ENCODE measurements around the gene BICD1.
"Not testable (repeated sequence)": the region's sequence is repeated elsewhere in the genome, so short reads cannot be mapped to it uniquely, and the experiment has no call there.

The BICD1 gene

GRCh38 chr12:32146074-32146873, 39.6 kb downstream of the BICD1 start:
- no peak for DNase-seq

- DNase-seq = no peak
Observed at GRCh38 chr12:32148372-32148771, 41.7 kb downstream of the BICD1 start.

GRCh38 chr12:32149489-32149888, 42.8 kb downstream of the BICD1 start:
- no peak for DNase-seq

GRCh38 chr12:32151086-32151485, 44.4 kb downstream of the BICD1 start:
- no peak for DNase-seq

GRCh38 chr12:32151552-32151951, 44.9 kb downstream of the BICD1 start:
- DNase-seq = no peak

GRCh38 chr12:32155041-32155440, 48.4 kb downstream of the BICD1 start:
- no peak for DNase-seq

- DNase-seq = no peak
Observed at GRCh38 chr12:32155961-32156529, 49.4 kb downstream of the BICD1 start.

GRCh38 chr12:32158525-32158924, 51.9 kb downstream of the BICD1 start:
- no peak for DNase-seq

GRCh38 chr12:32159381-32159780, 52.7 kb downstream of the BICD1 start:
- no peak for DNase-seq

GRCh38 chr12:32159925-32160324, 53.3 kb downstream of the BICD1 start:
- no peak for DNase-seq

GRCh38 chr12:32161058-32161457, 54.4 kb downstream of the BICD1 start:
- DNase-seq = no peak

- no peak for DNase-seq
Observed at GRCh38 chr12:32163596-32163995, 56.9 kb downstream of the BICD1 start.

GRCh38 chr12:32166510-32166909, 59.9 kb downstream of the BICD1 start:
- DNase-seq = no peak

GRCh38 chr12:32170437-32170998, 63.9 kb downstream of the BICD1 start:
- no peak for DNase-seq

- no peak for DNase-seq
Observed at GRCh38 chr12:32171211-32171610, 64.6 kb downstream of the BICD1 start.

GRCh38 chr12:32176606-32177005, 70.0 kb downstream of the BICD1 start:
- no peak for DNase-seq

GRCh38 chr12:32178341-32179010, 71.8 kb downstream of the BICD1 start:
- no peak for DNase-seq

GRCh38 chr12:32179011-32179395, 72.4 kb downstream of the BICD1 start:
- no peak for DNase-seq

GRCh38 chr12:32181498-32182175, 75.0 kb downstream of the BICD1 start:
- DNase-seq = no peak

GRCh38 chr12:32183650-32184049, 77.0 kb downstream of the BICD1 start:
- DNase-seq = no peak

GRCh38 chr12:32187127-32187526, 80.5 kb downstream of the BICD1 start:
- DNase-seq = not testable (repeated sequence)

- no peak for DNase-seq
Observed at GRCh38 chr12:32191445-32191844, 84.8 kb downstream of the BICD1 start.
